ENCODE measurements around the gene GPANK1.
"Not testable (repeated sequence)": the region's sequence is repeated elsewhere in the genome, so short reads cannot be mapped to it uniquely, and the experiment has no call there.

GPANK1 gene

GRCh38 chr6:31664790-31665500 lies at the start of gene GPANK1:
Gene GPANK1, minus strand, starts transcription at chr6:31664997. Its CDS starts 519 bp downstream, at chr6:31664478.
- peak; percentile 89 for DNase-seq (ENCODE audit: low read depth)

- DNase-seq (ENCODE audit: low read depth), result no peak
Observed at GRCh38 chr6:31713991-31714684, 49.3 kb upstream of the GPANK1 start.

GRCh38 chr6:31713465-31713864 lies 48.7 kb upstream of the GPANK1 start:
- DNase-seq (ENCODE audit: low read depth), result no peak

GRCh38 chr6:31712296-31712695 lies 47.5 kb upstream of the GPANK1 start:
- no peak for DNase-seq (ENCODE audit: low read depth)

GRCh38 chr6:31711233-31711632 lies 46.4 kb upstream of the GPANK1 start:
- no peak for DNase-seq (ENCODE audit: low read depth)

GRCh38 chr6:31710523-31711219 lies 45.9 kb upstream of the GPANK1 start:
- no peak for DNase-seq (ENCODE audit: low read depth)

- DNase-seq (ENCODE audit: low read depth), result not testable (repeated sequence)
Observed at GRCh38 chr6:31709157-31709556, 44.4 kb upstream of the GPANK1 start.

- no peak for DNase-seq (ENCODE audit: low read depth)
Observed at GRCh38 chr6:31708224-31708623, 43.4 kb upstream of the GPANK1 start.

- no peak for DNase-seq (ENCODE audit: low read depth)
Observed at GRCh38 chr6:31707701-31708100, 42.9 kb upstream of the GPANK1 start.

GRCh38 chr6:31706599-31706998 lies 41.8 kb upstream of the GPANK1 start, which contains the start of gene LY6G6F:
Gene LY6G6F, plus strand, starts transcription at chr6:31706866. Its CDS starts 41 bp downstream, at chr6:31706907.
- DNase-seq (ENCODE audit: low read depth), result no peak

- DNase-seq (ENCODE audit: low read depth), result no peak
Observed at GRCh38 chr6:31705931-31706330, 41.1 kb upstream of the GPANK1 start.

- DNase-seq (ENCODE audit: low read depth), result peak; percentile 96
Observed at GRCh38 chr6:31702819-31703716, 38.3 kb upstream of the GPANK1 start, which contains the start of gene ABHD16A. Gene ABHD16A, minus strand, starts transcription at chr6:31703324. Its CDS starts 43 bp downstream, at chr6:31703281.

- DNase-seq (ENCODE audit: low read depth), result no peak
Observed at GRCh38 chr6:31702405-31702818, 37.6 kb upstream of the GPANK1 start.

GRCh38 chr6:31701666-31702404 lies 37.0 kb upstream of the GPANK1 start:
- no peak for DNase-seq (ENCODE audit: low read depth)

- no peak for DNase-seq (ENCODE audit: low read depth)
Observed at GRCh38 chr6:31700740-31701401, 36.1 kb upstream of the GPANK1 start.

GRCh38 chr6:31697555-31697954 lies 32.8 kb upstream of the GPANK1 start:
- no peak for DNase-seq (ENCODE audit: low read depth)

- no peak for DNase-seq (ENCODE audit: low read depth)
Observed at GRCh38 chr6:31693535-31693934, 28.7 kb upstream of the GPANK1 start.

- DNase-seq (ENCODE audit: low read depth), result no peak
Observed at GRCh38 chr6:31692886-31693285, 28.1 kb upstream of the GPANK1 start.

- DNase-seq (ENCODE audit: low read depth), result no peak
Observed at GRCh38 chr6:31692353-31692752, 27.6 kb upstream of the GPANK1 start.

GRCh38 chr6:31691564-31692108 lies 26.8 kb upstream of the GPANK1 start:
- no peak for DNase-seq (ENCODE audit: low read depth)
